ENCODE results near the gene PTBP1. TPM values are rescaled to one million over a fixed set of nuclear protein-coding genes. Genes with fewer than 3 reads are reported as not detected.

The PTBP1 gene
- polyA plus RNA-seq, 6 donors from 2014 or later, result 70.5 to 209 (median 124) TPM

- H3K27ac Mint-ChIP-seq, result no peak overlapping the region
- H3K4me1 Mint-ChIP-seq, result peaks cover 0 to 6% (median 0%) of the 10 kb centered on the region in 3 donors
- no peak for DNase-seq
- H3K36me3 Mint-ChIP-seq, result no peaks in the 10 kb centered on the region
- H3K9me3 Mint-ChIP-seq, result peaks cover 3 to 18% (median 7%) of the 10 kb centered on the region in 7 donors
- ATAC-seq (ENCODE audit: low read depth in 2 of 2), result no peak
- peaks cover 0 to 17% (median 12%) of the 10 kb centered on the region in 3 donors for H3K27me3 Mint-ChIP-seq
- no peak overlapping the region for H3K4me3 Mint-ChIP-seq
Measured at GRCh38 chr19:763181-763580, 34.1 kb upstream of the PTBP1 start.

GRCh38 chr19:763869-764268 lies 33.4 kb upstream of the PTBP1 start:
- Mint-ChIP-seq H3K9me3 (peaks cover 0 to 11% (median 4%) of the 10 kb centered on the region in 7 donors), H3K36me3 (no peaks in the 10 kb centered on the region), H3K27me3 (peaks cover 0 to 17% (median 12%) of the 10 kb centered on the region in 3 donors), H3K4me1 (peaks cover 0 to 6% (median 0%) of the 10 kb centered on the region in 3 donors), H3K27ac (no peak overlapping the region), H3K4me3 (no peak overlapping the region)
- DNase-seq, result no peak
- no peak for ATAC-seq (ENCODE audit: low read depth in 2 of 2)

GRCh38 chr19:764301-764700 lies 33.0 kb upstream of the PTBP1 start:
- peak overlapping the region in 1 of 6 donors; percentile 80 for H3K27ac Mint-ChIP-seq
- no peak for ATAC-seq (ENCODE audit: low read depth in 2 of 2)
- H3K36me3 Mint-ChIP-seq, result no peaks in the 10 kb centered on the region
- peaks cover 0 to 6% (median 0%) of the 10 kb centered on the region in 3 donors for H3K4me1 Mint-ChIP-seq
- no peak for DNase-seq
- H3K27me3 Mint-ChIP-seq, result peaks cover 0 to 17% (median 12%) of the 10 kb centered on the region in 3 donors
- H3K4me3 Mint-ChIP-seq, result no peak overlapping the region
- peaks cover 0 to 7% (median 4%) of the 10 kb centered on the region in 7 donors for H3K9me3 Mint-ChIP-seq

GRCh38 chr19:765179-765738 lies 32.0 kb upstream of the PTBP1 start:
- peaks cover 0 to 1% (median 0%) of the 10 kb centered on the region in 7 donors for H3K9me3 Mint-ChIP-seq
- ATAC-seq (ENCODE audit: low read depth in 2 of 2) (no peak), DNase-seq (no peak)
- H3K27ac Mint-ChIP-seq, result no peak overlapping the region
- H3K27me3 Mint-ChIP-seq, result peaks cover 1 to 17% (median 12%) of the 10 kb centered on the region in 3 donors
- H3K4me1 Mint-ChIP-seq, result peaks cover 0 to 6% (median 4%) of the 10 kb centered on the region in 3 donors
- peak overlapping the region in 1 of 8 donors; percentile 42 for H3K4me3 Mint-ChIP-seq
- no peaks in the 10 kb centered on the region for H3K36me3 Mint-ChIP-seq

- ATAC-seq (ENCODE audit: low read depth in 2 of 2) (no peak), DNase-seq (no peak)
- H3K9me3 Mint-ChIP-seq, result no peaks in the 10 kb centered on the region
- no peaks in the 10 kb centered on the region for H3K36me3 Mint-ChIP-seq
- no peak overlapping the region for H3K27ac Mint-ChIP-seq
- peaks cover 0 to 7% (median 6%) of the 10 kb centered on the region in 3 donors for H3K4me1 Mint-ChIP-seq
- H3K27me3 Mint-ChIP-seq, result peaks cover 7 to 25% (median 20%) of the 10 kb centered on the region in 3 donors
- peak overlapping the region in 1 of 8 donors; percentile 52 for H3K4me3 Mint-ChIP-seq
Measured at GRCh38 chr19:768424-768823, 28.8 kb upstream of the PTBP1 start.

- Mint-ChIP-seq H3K4me3 (no peak overlapping the region), H3K27me3 (peaks cover 7 to 25% (median 20%) of the 10 kb centered on the region in 3 donors)
- DNase-seq, result no peak
Measured at GRCh38 chr19:769616-770015, 27.6 kb upstream of the PTBP1 start.

GRCh38 chr19:771332-771785 lies 25.9 kb upstream of the PTBP1 start:
- Mint-ChIP-seq H3K27ac (peak overlapping the region in 1 of 6 donors; percentile 82), H3K4me3 (no peak overlapping the region), H3K36me3 (no peaks in the 10 kb centered on the region), H3K4me1 (peaks cover 0 to 7% (median 5%) of the 10 kb centered on the region in 3 donors), H3K27me3 (peaks cover 7 to 18% (median 18%) of the 10 kb centered on the region in 3 donors), H3K9me3 (no peaks in the 10 kb centered on the region)
- ATAC-seq (ENCODE audit: low read depth in 2 of 2) (peak; percentile 48 to 59), DNase-seq (no peak)

More at GRCh38 chr19:769616-770015, 27.6 kb upstream of the PTBP1 start:
- no peaks in the 10 kb centered on the region for H3K9me3 Mint-ChIP-seq
- peaks cover 0 to 7% (median 6%) of the 10 kb centered on the region in 3 donors for H3K4me1 Mint-ChIP-seq
- H3K27ac Mint-ChIP-seq, result peak overlapping the region in 2 of 6 donors; percentile 14 to 20
- H3K36me3 Mint-ChIP-seq, result no peaks in the 10 kb centered on the region
- ATAC-seq (ENCODE audit: low read depth in 2 of 2), result no peak

- no peak for DNase-seq
- Mint-ChIP-seq H3K27me3 (peaks cover 7 to 11% (median 11%) of the 10 kb centered on the region in 3 donors), H3K36me3 (no peaks in the 10 kb centered on the region), H3K27ac (peak overlapping the region in 1 of 6 donors; percentile 65), H3K9me3 (no peaks in the 10 kb centered on the region), H3K4me1 (peaks cover 0 to 7% (median 0%) of the 10 kb centered on the region in 3 donors), H3K4me3 (no peak overlapping the region)
- ATAC-seq (ENCODE audit: low read depth in 2 of 2), result no peak
Measured at GRCh38 chr19:772063-772462, 25.2 kb upstream of the PTBP1 start.

GRCh38 chr19:772730-773436 lies 24.4 kb upstream of the PTBP1 start:
- Mint-ChIP-seq H3K36me3 (no peaks in the 10 kb centered on the region), H3K27me3 (peaks cover 7 to 8% (median 8%) of the 10 kb centered on the region in 3 donors), H3K4me3 (no peak overlapping the region), H3K27ac (no peak overlapping the region), H3K4me1 (peaks cover 0 to 7% (median 0%) of the 10 kb centered on the region in 3 donors), H3K9me3 (no peaks in the 10 kb centered on the region)
- no peak for DNase-seq
- no peak for ATAC-seq (ENCODE audit: low read depth in 2 of 2)

GRCh38 chr19:776549-776948 lies 20.7 kb upstream of the PTBP1 start:
- Mint-ChIP-seq H3K4me3 (no peak overlapping the region), H3K27me3 (peaks cover 4 to 16% (median 8%) of the 10 kb centered on the region in 3 donors), H3K9me3 (peaks cover 0 to 2% (median 0%) of the 10 kb centered on the region in 7 donors), H3K4me1 (no peaks in the 10 kb centered on the region), H3K27ac (no peak overlapping the region), H3K36me3 (no peaks in the 10 kb centered on the region)
- DNase-seq (no peak), ATAC-seq (ENCODE audit: low read depth in 2 of 2) (no peak)

GRCh38 chr19:778910-779653 lies 18.2 kb upstream of the PTBP1 start:
- Mint-ChIP-seq H3K27ac (peak overlapping the region in 1 of 6 donors; percentile 81), H3K27me3 (peaks cover 0 to 17% (median 0%) of the 10 kb centered on the region in 3 donors), H3K9me3 (peaks cover 0 to 2% (median 0%) of the 10 kb centered on the region in 7 donors), H3K36me3 (no peaks in the 10 kb centered on the region), H3K4me3 (no peak overlapping the region), H3K4me1 (no peaks in the 10 kb centered on the region)
- DNase-seq, result no peak
- no peak for ATAC-seq (ENCODE audit: low read depth in 2 of 2)

GRCh38 chr19:780935-781334 lies 16.3 kb upstream of the PTBP1 start:
- DNase-seq (no peak), ATAC-seq (ENCODE audit: low read depth in 2 of 2) (no peak)
- H3K36me3 Mint-ChIP-seq, result no peaks in the 10 kb centered on the region
- H3K9me3 Mint-ChIP-seq, result peaks cover 0 to 2% (median 0%) of the 10 kb centered on the region in 7 donors
- no peak overlapping the region for H3K27ac Mint-ChIP-seq
- peaks cover 0 to 17% (median 0%) of the 10 kb centered on the region in 3 donors for H3K27me3 Mint-ChIP-seq
- H3K4me1 Mint-ChIP-seq, result no peaks in the 10 kb centered on the region
- no peak overlapping the region for H3K4me3 Mint-ChIP-seq

GRCh38 chr19:781800-782184 lies 15.5 kb upstream of the PTBP1 start:
- H3K4me3 Mint-ChIP-seq, result no peak overlapping the region
- H3K27me3 Mint-ChIP-seq, result peaks cover 0 to 17% (median 0%) of the 10 kb centered on the region in 3 donors
- no peaks in the 10 kb centered on the region for H3K36me3 Mint-ChIP-seq
- peaks cover 0 to 2% (median 0%) of the 10 kb centered on the region in 7 donors for H3K9me3 Mint-ChIP-seq
- no peak overlapping the region for H3K27ac Mint-ChIP-seq
- DNase-seq (no peak), ATAC-seq (ENCODE audit: low read depth in 2 of 2) (no peak)
- no peaks in the 10 kb centered on the region for H3K4me1 Mint-ChIP-seq

All from naive B cell (primary cell).